Esophagus muscularis mucosa (tissue), 4 donors: ENCODE measurements around the gene ACKR2.

Experiments used
- CTCF ChIP-seq, 3 experiments: fragments of 200-600 bp in 2 of 3; fragments of 450-650 bp in 1 of 3; sonication (generic) in 2 of 3; IDR thresholded peaks; one replicate each; pipeline ENCODE4 v1.5.1; 2017 to 2019; ENCODE audit warnings: antibody characterized with exemption in 3 of 3, mild to moderate bottlenecking in 2 of 3, moderate library complexity in 1 of 3
- EP300 ChIP-seq: sonication (generic); formaldehyde crosslinking; IDR thresholded peaks from one replicate; pipeline ENCODE4 v1.6.1; 2017; ENCODE audit warnings: antibody characterized with exemption
- POLR2A ChIP-seq: fragments of 450-650 bp; IDR thresholded peaks from one replicate; pipeline ENCODE4 v1.6.1; 2017; ENCODE audit warnings: antibody characterized with exemption, moderate library complexity, mild to moderate bottlenecking, low read depth
- POLR2AphosphoS5 ChIP-seq, 2 donors: sonication (generic); formaldehyde crosslinking; IDR thresholded peaks; one replicate each; pipeline ENCODE4 v1.6.1; 2017; ENCODE audit warnings: antibody characterized with exemption in 2 of 2

GRCh38 chr3:42844412-42844713 lies 35.1 kb downstream of the ACKR2 start:
- TF ChIP-seq CTCF (IDR thresholded peaks at IDR 0.05) (no peak), POLR2A (no peak), EP300 (no peak), POLR2AphosphoS5 (IDR thresholded peaks at IDR 0.05) (no peak)
